EL (cell line): Measurements from ENCODE around the gene GALNT14.

Source experiments
- DNase-seq: peaks from one replicate; pipeline ENCODE4 v3.0.0-alpha.2; 2016

Gene GALNT14

GRCh38 chr2:31134480-31134879 lies 3.8 kb downstream of the GALNT14 start:
- no peak for DNase-seq

DNA sequence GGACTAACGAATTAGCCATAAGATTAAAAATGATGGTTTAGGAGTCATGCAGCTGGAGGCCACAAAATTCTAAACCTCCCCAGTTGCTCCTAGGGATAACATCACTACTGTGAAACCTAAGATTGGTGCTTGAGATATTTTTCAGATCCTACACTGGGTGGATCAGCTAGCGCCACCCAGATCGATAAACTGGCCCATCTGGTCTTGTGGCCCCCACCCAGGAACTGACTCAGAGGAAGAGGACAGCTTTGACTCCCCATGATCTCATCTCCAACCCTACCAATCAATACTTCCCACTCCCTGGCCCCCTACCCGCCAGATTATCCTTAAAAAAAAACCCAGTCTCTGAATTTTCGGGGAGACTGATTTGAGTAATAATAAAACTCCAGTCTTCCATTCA lies 5.5 kb downstream of the GALNT14 start:
- no peak for DNase-seq

- DNase-seq: no peak
Observed at GRCh38 chr2:31131871-31132270, 6.4 kb downstream of the GALNT14 start.

DNA sequence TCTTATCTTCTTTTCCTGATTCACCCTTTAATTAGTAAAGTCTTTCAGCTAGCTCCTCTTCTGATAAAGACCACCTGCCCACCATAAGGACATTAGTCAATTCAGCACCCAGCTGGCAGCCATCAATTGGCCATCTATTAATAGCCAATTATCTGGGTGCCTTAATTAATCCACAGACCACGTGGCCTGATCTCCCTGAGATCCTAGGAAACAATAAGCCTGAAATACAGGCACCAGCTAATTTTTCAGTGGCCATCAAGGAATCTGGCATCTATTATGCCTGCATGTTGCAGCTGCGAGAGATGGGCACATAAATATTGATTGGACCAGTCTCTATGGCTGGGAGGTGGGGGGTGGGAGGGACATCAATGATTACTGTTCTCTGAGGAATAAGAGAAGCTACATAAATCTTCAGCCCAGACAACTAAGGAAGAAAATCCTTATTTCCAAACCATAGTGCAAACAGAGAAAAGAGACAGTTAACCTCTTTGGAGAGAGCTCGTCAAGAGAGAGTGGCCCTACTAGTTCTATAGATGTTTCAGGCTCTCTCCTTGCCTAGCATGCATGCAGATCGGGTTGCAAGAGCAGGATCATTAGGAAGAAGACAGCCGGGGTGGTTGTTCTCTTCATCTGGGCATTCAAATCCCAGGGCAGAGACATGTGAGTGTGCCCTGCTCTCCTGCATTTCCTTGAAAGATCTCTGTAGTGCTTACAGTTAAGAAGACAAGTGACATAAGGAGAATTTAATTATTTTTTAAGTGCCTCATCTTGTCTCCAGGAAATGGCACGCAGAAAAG lies 8.7 kb downstream of the GALNT14 start:
- no peak for DNase-seq

DNA sequence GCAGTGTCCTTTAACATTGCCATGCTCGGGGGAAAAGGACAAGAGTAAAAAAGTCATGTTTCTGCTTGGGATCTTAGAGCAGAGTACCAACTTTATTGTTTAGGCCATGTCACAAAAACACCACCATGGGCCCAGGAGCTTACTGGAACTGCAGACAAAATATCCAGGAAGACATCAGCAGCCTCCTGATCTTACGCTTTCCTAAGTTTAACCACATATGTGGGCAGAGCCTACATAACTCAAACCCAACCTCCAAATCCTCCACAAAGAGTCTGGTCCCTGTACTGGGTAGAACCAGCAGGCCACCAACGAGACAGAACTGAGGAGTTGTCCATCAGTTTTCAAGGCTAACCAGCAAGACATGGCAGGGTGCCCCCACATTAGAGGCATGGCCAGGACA lies 10.3 kb downstream of the GALNT14 start:
- no peak for DNase-seq

GRCh38 chr2:31125918-31126695 lies 12.1 kb downstream of the GALNT14 start:
- DNase-seq: peak; percentile 38

GRCh38 chr2:31124904-31125303 lies 13.3 kb downstream of the GALNT14 start:
- DNase-seq: no peak

GRCh38 chr2:31122133-31122532 lies 16.1 kb downstream of the GALNT14 start:
- DNase-seq: no peak

- no peak for DNase-seq
Observed at GRCh38 chr2:31113765-31114164, 24.5 kb downstream of the GALNT14 start.

DNA sequence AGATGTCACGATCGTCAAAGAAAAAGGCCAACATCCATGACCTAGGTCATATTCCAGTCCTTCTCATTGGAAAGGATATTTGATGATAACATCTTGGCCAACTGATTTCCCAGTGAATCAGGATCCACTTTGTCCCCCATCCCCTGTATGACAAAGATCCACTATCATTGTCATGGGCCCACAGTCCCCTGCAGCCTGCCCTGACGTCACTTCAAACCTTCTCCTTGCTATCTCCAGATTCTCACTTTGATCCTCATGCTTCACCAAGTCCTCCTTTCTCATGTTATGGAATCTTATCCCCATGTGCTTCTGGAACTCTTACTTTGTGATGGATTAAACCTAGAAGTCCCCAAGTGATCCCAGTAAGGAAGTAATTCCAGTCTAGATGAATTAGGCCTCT lies 25.7 kb downstream of the GALNT14 start:
- DNase-seq: no peak

DNA sequence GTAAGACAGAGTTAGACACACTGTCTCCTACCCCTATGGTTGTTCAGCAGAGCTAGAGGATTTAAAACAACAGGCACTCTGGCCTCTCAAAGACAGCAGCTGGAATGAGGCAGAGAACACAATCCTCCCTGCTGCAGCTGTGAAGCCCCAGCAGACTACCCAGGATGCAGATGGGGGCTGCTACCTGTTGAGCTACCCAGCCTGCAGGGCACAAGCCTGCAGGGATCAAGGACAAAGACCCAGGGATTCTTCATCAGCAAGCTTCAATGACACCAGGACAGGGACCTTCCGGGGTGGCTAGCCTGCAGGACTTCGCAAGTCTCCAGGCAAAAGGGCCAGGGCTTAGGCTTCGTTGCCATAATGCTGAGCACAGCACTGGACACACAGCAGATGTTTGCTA lies 27.2 kb downstream of the GALNT14 start:
- no peak for DNase-seq

DNA sequence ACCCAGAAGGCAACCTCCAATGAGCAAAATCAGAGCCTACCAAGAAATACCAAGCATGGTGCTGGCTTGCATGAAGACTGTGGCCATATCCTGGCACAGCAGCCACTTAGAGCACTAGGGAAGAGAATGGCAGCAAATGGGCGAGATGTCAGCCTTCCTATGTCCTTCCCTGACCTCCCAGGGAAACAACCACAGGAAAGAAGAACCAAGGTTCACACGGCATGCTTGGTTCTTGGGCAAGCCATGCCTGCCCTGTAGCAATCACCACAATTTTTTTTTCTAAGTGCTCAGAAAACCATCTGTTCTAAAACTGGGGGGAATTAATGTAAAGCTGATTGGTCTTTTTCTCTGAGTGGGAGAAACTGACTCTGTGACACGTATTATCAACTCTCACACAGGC lies 27.8 kb downstream of the GALNT14 start:
- no peak for DNase-seq

- DNase-seq: no peak
Observed at GRCh38 chr2:31109633-31110192, 28.5 kb downstream of the GALNT14 start.

- DNase-seq: no peak
Observed at GRCh38 chr2:31108561-31109286, 29.5 kb downstream of the GALNT14 start.

GRCh38 chr2:31107591-31108300 lies 30.5 kb downstream of the GALNT14 start:
- DNase-seq: no peak

GRCh38 chr2:31101701-31102100 lies 36.5 kb downstream of the GALNT14 start:
- no peak for DNase-seq

DNA sequence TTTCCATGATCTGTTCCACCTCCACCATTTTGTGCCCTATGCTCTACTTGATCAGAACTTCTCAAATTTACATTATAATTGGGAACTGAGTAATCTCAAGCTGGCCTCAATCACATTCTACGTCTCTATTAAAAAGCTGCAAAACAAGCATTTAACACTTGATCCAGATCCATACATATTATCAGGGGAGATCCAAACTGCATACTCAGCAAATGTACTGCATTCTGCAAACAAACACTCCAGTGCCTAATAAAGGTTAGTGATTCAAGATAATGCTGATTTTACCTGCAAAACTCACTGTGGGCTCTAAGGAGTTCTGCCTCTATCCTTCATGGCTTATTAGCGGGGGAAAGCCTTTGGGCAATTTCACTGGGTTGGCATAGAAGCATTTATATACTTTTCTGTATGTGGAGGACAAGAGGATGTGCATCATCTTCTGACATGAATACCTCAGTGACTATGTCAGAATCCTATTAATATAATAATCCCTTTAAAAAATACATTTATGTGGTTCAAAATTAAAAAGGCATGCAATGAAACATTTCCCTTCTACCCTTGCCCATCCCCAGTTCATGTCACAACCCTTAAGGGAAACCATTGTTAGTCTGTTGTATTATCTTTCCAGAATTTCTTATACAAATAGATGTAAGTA lies 40.2 kb downstream of the GALNT14 start:
- DNase-seq: no peak

DNA sequence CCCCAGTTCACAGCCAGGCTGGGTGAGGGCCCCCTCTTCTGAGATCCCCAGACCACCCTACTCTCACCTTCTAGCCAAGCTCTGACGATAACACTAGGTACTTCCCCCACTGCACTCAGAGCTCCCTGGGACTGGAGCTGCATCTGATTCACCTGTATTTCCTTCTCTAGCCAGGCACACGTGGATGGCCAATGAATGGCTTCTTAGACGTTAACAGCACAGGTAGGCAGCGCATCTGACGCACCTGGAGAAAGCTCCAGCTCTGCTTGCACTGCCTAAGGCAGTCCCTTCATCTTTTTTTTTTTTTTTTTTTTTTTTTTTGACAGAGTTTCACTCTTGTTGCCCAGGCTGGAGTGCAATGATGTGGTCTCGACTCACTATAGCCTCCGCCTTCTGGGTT lies 48.1 kb downstream of the GALNT14 start:
- no peak for DNase-seq

GRCh38 chr2:31089645-31090044 lies 48.6 kb downstream of the GALNT14 start:
- no peak for DNase-seq

GRCh38 chr2:31088504-31089195 lies 49.6 kb downstream of the GALNT14 start:
- no peak for DNase-seq

DNA sequence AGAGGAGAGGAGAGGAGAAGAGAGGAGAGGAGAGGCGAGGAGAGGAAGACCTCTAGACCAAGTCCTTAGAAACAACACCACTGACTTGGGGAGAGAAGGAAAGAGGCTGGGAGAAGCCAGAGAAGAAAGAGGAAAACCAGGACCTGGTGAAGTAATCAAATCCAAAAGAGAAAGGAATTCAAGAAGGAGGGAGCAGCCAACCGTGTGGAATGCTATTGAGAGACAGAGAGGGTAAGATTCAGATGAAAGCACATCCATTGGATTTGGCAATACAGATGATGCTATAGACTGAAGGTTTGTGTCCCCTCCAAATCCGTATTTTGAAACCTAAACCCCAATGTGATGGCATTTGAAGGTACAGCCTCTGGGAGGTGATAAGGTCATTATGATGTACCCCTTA lies 50.7 kb downstream of the GALNT14 start:
- DNase-seq: no peak

DNA sequence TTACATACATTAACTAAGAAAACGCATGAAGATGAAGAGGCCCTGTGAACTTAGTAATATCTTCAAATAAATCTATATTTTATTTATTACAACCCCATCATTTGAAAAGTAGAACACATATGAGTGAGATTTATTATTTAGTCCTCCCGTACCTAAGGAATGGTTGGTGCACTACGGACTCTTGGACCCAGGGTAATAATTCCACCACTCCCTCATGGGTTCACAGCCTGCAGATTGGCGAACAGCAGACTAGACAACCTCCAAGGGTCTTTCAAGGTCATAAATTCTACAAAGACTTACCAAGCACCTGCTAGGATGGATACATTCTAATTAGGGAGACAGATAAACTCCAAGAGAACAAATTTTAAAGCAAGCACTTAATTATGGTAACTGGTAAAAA lies 51.6 kb downstream of the GALNT14 start:
- DNase-seq: no peak
